ENCODE measurements around the gene QPRT. TPM values are rescaled to one million over a fixed set of nuclear protein-coding genes. Genes with fewer than 3 reads are reported as not detected.
"Not testable (repeated sequence)": the region's sequence is repeated elsewhere in the genome, so short reads cannot be mapped to it uniquely, and the experiment has no call there.

The QPRT gene
- total RNA-seq, 2 donors from 2014 or later: 0.95 to 1.3 TPM

DNA sequence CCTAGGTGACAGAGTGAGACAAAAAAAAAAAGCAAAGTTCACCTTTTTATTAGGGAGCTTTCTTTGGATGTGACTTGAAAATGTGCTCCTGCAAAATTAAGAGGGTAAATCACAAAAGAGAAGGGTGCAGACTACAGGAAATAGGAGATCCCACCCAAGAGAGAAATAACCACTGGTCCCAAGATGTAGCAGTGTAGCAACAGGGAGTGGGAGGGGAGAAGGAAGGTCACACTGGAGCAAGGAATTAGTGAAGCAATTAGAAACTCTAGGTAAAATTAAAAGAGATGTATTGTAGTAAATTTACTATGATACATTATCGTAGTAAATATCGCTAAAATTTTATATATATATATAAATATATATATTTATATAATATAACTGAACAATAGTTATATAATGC is 28.2 kb upstream of the QPRT start:
- TF ChIP-seq, protein P1, sequence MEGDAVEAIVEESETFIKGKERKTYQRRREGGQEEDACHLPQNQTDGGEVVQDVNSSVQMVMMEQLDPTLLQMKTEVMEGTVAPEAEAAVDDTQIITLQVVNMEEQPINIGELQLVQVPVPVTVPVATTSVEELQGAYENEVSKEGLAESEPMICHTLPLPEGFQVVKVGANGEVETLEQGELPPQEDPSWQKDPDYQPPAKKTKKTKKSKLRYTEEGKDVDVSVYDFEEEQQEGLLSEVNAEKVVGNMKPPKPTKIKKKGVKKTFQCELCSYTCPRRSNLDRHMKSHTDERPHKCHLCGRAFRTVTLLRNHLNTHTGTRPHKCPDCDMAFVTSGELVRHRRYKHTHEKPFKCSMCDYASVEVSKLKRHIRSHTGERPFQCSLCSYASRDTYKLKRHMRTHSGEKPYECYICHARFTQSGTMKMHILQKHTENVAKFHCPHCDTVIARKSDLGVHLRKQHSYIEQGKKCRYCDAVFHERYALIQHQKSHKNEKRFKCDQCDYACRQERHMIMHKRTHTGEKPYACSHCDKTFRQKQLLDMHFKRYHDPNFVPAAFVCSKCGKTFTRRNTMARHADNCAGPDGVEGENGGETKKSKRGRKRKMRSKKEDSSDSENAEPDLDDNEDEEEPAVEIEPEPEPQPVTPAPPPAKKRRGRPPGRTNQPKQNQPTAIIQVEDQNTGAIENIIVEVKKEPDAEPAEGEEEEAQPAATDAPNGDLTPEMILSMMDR (IDR thresholded peaks at IDR 0.05): no peak
- Histone ChIP-seq H3K4me3 (no peak overlapping the region), H3K9me3 (no peaks in the 10 kb centered on the region), H3K27ac (no peak overlapping the region), H3K27me3 (replicated peaks; ENCODE audit: insufficient read depth) (no peaks in the 10 kb centered on the region), H3K4me1 (ENCODE audit: control insufficient read depth in 1 of 2, low read depth in 2 of 2) (no peaks in the 10 kb centered on the region), H3K36me3 (no peaks in the 10 kb centered on the region)
- ATAC-seq (ENCODE audit: insufficient number of reproducible peaks, low FRiP score, low read depth): no peak
- DNase-seq (ENCODE audit: low spot score): no peak

DNA sequence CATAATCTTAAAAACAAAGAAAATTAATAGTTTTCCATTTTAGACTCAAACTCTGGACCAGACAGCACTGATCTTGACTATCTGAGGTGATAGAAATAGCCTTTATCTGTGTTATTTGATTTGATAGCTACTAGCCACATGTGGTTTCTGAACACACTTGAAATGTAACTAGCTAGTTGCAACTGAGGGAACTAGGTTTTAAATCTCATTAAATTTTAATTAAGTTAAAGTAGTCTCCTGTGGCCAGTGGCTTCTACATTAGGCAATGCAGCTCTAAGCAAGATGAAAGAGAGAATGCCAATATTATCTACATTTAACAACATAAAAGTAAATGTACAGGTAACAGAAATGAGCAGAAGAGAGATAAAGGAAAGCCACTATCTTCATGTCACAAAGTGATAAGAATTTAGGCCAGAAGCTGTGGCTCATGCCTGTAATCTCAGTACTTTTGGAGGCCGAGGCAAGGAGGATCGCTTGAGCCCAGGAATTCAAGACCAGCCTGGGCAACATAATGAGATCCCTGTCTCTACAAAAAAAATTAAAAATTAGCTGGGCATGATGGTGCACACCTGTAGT is 27.1 kb upstream of the QPRT start:
- Histone ChIP-seq H3K4me3 (no peak overlapping the region), H3K27ac (no peak overlapping the region), H3K4me1 (ENCODE audit: control insufficient read depth in 1 of 2, low read depth in 2 of 2) (no peaks in the 10 kb centered on the region), H3K27me3 (replicated peaks; ENCODE audit: insufficient read depth) (no peaks in the 10 kb centered on the region), H3K9me3 (no peaks in the 10 kb centered on the region), H3K36me3 (no peaks in the 10 kb centered on the region)
- DNase-seq (ENCODE audit: low spot score) (no peak), ATAC-seq (ENCODE audit: insufficient number of reproducible peaks, low FRiP score, low read depth) (no peak)
- TF ChIP-seq, protein P1 (IDR thresholded peaks at IDR 0.05): no peak

DNA sequence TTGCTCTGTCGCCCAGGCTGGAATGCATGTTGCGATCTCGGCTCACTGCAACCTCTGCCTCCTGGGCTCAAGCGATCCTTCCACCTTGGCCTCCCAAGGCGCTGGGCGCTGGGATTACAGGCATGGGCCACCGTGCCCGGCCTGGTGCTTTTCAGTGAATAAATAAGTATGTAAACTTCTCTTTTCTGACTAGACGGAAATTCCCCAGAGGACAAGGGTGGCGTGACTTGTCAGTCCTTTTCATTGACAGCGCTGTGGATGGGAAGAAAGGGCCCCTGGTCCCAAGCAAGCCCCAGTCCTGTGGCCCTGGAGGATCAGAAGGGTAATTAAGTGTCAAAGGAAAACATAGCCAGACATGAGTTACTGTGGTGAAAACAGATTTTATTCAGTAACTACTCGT is 25.5 kb upstream of the QPRT start:
- DNase-seq (ENCODE audit: low spot score) (no peak), ATAC-seq (ENCODE audit: insufficient number of reproducible peaks, low FRiP score, low read depth) (no peak)
- no peak overlapping the region for H3K27ac ChIP-seq
- H3K4me3 ChIP-seq: no peak overlapping the region
- H3K36me3 ChIP-seq: no peaks in the 10 kb centered on the region
- H3K27me3 ChIP-seq (replicated peaks; ENCODE audit: insufficient read depth): no peaks in the 10 kb centered on the region
- no peaks in the 10 kb centered on the region for H3K4me1 ChIP-seq (ENCODE audit: control insufficient read depth in 1 of 2, low read depth in 2 of 2)
- H3K9me3 ChIP-seq: no peaks in the 10 kb centered on the region
- TF ChIP-seq, protein P1 (IDR thresholded peaks at IDR 0.05): no peak

DNA sequence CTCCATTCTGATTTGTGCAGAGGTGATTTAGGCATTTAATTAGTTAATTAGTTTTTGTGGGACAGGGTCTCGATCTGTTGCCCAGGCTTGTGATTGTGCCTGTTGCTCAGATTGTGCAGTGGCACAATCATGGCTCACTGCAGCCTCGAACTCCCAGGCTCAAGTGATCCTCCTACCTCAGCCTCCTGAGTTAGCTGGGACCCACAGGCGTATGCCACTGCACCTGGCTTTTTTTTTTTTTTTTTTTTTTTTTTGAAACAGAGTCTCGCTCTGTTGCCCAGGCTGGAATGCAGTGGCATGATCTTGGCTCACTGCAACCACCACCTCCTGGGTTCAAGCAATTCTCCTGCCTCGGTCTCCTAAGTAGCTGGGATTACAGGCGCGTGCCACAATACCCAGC is 25.1 kb upstream of the QPRT start:
- H3K27me3 ChIP-seq (replicated peaks; ENCODE audit: insufficient read depth); H3K27ac ChIP-seq; H3K36me3 ChIP-seq; DNase-seq (ENCODE audit: low spot score); ATAC-seq (ENCODE audit: insufficient number of reproducible peaks, low FRiP score, low read depth); H3K9me3 ChIP-seq; H3K4me1 ChIP-seq (ENCODE audit: control insufficient read depth in 1 of 2, low read depth in 2 of 2); H3K4me3 ChIP-seq: not testable (repeated sequence)

DNA sequence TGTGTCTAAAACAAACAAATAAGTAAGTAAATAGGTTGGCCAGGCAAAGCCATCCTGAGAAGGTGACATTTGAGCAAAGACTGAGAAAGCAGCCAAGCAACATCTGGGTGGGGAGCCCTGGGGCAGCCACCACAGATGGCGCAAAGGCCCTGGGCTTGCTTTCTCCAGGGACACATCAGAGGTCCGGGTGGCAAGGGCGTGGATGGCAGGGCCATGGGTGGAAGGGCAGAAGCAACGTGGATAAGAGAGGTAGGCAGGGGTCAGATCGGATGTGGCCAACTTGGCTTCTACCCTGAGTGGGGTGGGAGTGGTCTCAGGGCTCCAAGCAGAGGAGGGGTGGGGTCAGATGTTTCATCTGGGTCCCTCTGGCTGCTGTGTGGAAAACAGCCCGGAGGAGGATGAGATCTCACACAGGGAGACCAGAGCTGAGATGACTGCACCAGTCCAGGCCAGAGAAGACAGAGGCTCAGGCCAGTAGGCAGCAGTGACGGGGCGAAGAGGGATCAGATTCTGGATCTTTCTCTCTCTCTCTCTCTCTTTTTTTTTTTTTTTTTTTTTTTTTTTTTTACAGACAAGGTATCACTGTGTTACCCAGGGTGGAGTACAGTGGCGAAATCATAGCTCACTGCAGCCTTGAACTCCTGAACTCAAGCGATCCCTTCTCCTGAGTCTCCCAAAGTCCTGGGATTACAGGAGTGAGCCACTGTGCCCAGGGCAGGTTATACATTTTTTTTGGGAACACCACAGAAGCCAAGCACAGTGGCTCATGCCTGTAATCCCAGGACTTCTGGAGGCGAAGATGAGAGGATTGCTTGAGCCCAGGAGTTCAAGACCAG is 22.1 kb upstream of the QPRT start:
- H3K9me3 ChIP-seq: no peaks in the 10 kb centered on the region
- no peaks in the 10 kb centered on the region for H3K36me3 ChIP-seq
- ATAC-seq (ENCODE audit: insufficient number of reproducible peaks, low FRiP score, low read depth): no peak
- TF ChIP-seq, protein P1 (IDR thresholded peaks at IDR 0.05): no peak
- no peak overlapping the region for H3K4me3 ChIP-seq
- no peak for DNase-seq (ENCODE audit: low spot score)
- no peaks in the 10 kb centered on the region for H3K27me3 ChIP-seq (replicated peaks; ENCODE audit: insufficient read depth)
- H3K27ac ChIP-seq: no peak overlapping the region
- no peaks in the 10 kb centered on the region for H3K4me1 ChIP-seq (ENCODE audit: control insufficient read depth in 1 of 2, low read depth in 2 of 2)

Measured in thoracic aorta (tissue), 2 donors.